ENCODE data around the gene LRRC46.

DNA sequence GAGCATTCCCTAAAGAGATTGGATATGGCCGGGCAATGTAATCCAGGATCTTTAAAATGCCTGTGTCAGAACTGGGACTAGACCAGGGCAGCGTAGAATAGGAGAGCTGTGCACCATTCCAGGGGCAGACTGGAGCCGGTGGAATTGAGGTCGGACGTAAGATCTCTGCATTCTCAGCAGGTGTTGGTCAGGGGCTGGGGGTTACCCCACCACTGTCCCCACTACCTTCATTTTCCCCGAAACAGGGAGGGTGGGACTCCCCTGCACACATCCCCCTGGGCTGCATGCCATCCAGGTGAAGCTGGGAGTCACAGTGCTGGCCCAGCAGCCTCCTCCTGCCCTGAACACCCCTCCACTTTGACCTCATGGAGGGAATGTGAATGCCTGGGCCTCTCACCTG is 27.7 kb upstream of the LRRC46 start:
- TF ChIP-seq POLR2A (IDR thresholded peaks at IDR 0.05) (no peak), CTCF (IDR thresholded peaks at IDR 0.05) (no peak)

All from vagina (tissue), 2 donors.